MM.1S (cell line): ENCODE results near the gene FOXA2.

Experiments used
- DNase-seq: peaks from one replicate; pipeline ENCODE4 v3.0.0-alpha.2; 2015
- H2AFZ ChIP-seq: fragments of 300-600 bp; sonication (generic); 2 replicates; pipeline ENCODE4 v1.6.0; 2016; ENCODE audit warnings: antibody characterized with exemption, low read length
- H3F3A ChIP-seq: fragments of 300-600 bp; sonication (generic); 2 replicates; pipeline ENCODE4 v1.6.1; 2016; ENCODE audit warnings: mild to moderate bottlenecking, antibody characterized with exemption, low read length, moderate library complexity, mixed read lengths; ENCODE audit not compliant: insufficient read depth
- H3K27ac ChIP-seq: fragments of 300-600 bp; sonication (generic); 2 replicates; pipeline ENCODE4 v1.5.1; 2016; ENCODE audit warnings: mild to moderate bottlenecking, low read length
- H3K27me3 ChIP-seq: fragments of 300-600 bp; sonication (generic); replicated peaks from 2 replicates; pipeline ENCODE4 v1.6.0; 2016; ENCODE audit warnings: low read length; ENCODE audit not compliant: insufficient read depth
- H3K36me3 ChIP-seq: fragments of 300-600 bp; sonication (generic); replicated peaks from 2 replicates; pipeline ENCODE4 v1.6.1; 2016; ENCODE audit warnings: mild to moderate bottlenecking, low read length, mixed read lengths; ENCODE audit not compliant: insufficient read depth
- H3K4me1 ChIP-seq: fragments of 300-600 bp; sonication (generic); 2 replicates; pipeline ENCODE4 v1.6.1; 2016; ENCODE audit warnings: low read length, mixed read lengths
- H3K4me2 ChIP-seq: fragments of 300-600 bp; sonication (generic); 2 replicates; pipeline ENCODE4 v1.6.0; 2016; ENCODE audit warnings: low read depth, low read length
- H3K4me3 ChIP-seq: fragments of 300-600 bp; sonication (generic); 2 replicates; pipeline ENCODE4 v1.5.1; 2016; ENCODE audit warnings: low read length, mixed read lengths
- H3K79me2 ChIP-seq: fragments of 300-600 bp; sonication (generic); 2 replicates; pipeline ENCODE4 v1.6.1; 2016; ENCODE audit warnings: mixed run types, low read length, mixed read lengths
- H3K9ac ChIP-seq: fragments of 300-600 bp; sonication (generic); 2 replicates; pipeline ENCODE4 v1.6.1; 2016; ENCODE audit warnings: low read length, mixed read lengths
- H3K9me2 ChIP-seq: fragments of 300-600 bp; sonication (generic); replicated peaks from 2 replicates; pipeline ENCODE4 v1.6.1; 2016; ENCODE audit warnings: mild to moderate bottlenecking, low read length, mixed read lengths; ENCODE audit not compliant: insufficient read depth
- H3K9me3 ChIP-seq: fragments of 300-600 bp; sonication (generic); replicated peaks from 2 replicates; pipeline ENCODE4 v1.6.1; 2016; ENCODE audit warnings: mild to moderate bottlenecking, low read length, mixed read lengths; ENCODE audit not compliant: insufficient read depth
- H4K20me1 ChIP-seq: fragments of 300-600 bp; sonication (generic); 2 replicates; pipeline ENCODE4 v1.6.1; 2016; ENCODE audit warnings: mild to moderate bottlenecking, low read length, moderate library complexity, mixed read lengths; ENCODE audit not compliant: insufficient read depth
- CTCF ChIP-seq: fragments of 300-600 bp; sonication (generic); IDR thresholded peaks from 2 replicates; pipeline ENCODE4 v1.5.1; 2016; ENCODE audit warnings: antibody characterized with exemption, low read length, mixed read lengths
- EZH2 ChIP-seq: fragments of 300-600 bp; sonication (generic); optimal IDR thresholded peaks from 2 replicates; pipeline ENCODE3; 2017; ENCODE audit warnings: low read depth, mild to moderate bottlenecking, antibody characterized with exemption, low read length, mixed read lengths
- EZH2phosphoT487 ChIP-seq: fragments of 300-600 bp; sonication (generic); IDR thresholded peaks from 2 replicates; pipeline ENCODE4 v1.6.1; 2018; ENCODE audit warnings: antibody characterized with exemption, low read length

Gene FOXA2

GRCh38 chr20:22620342-22620741, 36.0 kb upstream of the FOXA2 start:
- Histone ChIP-seq H3K9me2 (no peaks in the 10 kb centered on the region), H3K9ac (no peak overlapping the region), H3K4me1 (no peaks in the 10 kb centered on the region), H3K4me3 (no peak overlapping the region), H3K36me3 (no peaks in the 10 kb centered on the region), H3K27ac (no peak overlapping the region), H3K79me2 (no peaks in the 10 kb centered on the region), H3F3A (no peaks in the 10 kb centered on the region), H2AFZ (no peak overlapping the region), H3K4me2 (no peak overlapping the region), H3K9me3 (no peaks in the 10 kb centered on the region), H4K20me1 (no peaks in the 10 kb centered on the region), H3K27me3 (no peaks in the 10 kb centered on the region)
- TF ChIP-seq EZH2phosphoT487 (no peak), CTCF (no peak), EZH2 (no peak)
- no peak for DNase-seq

- Histone ChIP-seq H3K9me3 (no peaks in the 10 kb centered on the region), H2AFZ (no peak overlapping the region), H3K27me3 (no peaks in the 10 kb centered on the region), H3K9me2 (no peaks in the 10 kb centered on the region), H3K4me1 (no peaks in the 10 kb centered on the region), H3K4me3 (no peak overlapping the region), H3K27ac (no peak overlapping the region), H3K9ac (no peak overlapping the region), H3K79me2 (no peaks in the 10 kb centered on the region), H3F3A (no peaks in the 10 kb centered on the region), H4K20me1 (no peaks in the 10 kb centered on the region), H3K36me3 (no peaks in the 10 kb centered on the region), H3K4me2 (no peak overlapping the region)
- TF ChIP-seq EZH2phosphoT487 (no peak), EZH2 (no peak), CTCF (no peak)
- no peak for DNase-seq
These were observed 35.4 kb upstream of the FOXA2 start for GRCh38 chr20:22619806-22620205.

DNA sequence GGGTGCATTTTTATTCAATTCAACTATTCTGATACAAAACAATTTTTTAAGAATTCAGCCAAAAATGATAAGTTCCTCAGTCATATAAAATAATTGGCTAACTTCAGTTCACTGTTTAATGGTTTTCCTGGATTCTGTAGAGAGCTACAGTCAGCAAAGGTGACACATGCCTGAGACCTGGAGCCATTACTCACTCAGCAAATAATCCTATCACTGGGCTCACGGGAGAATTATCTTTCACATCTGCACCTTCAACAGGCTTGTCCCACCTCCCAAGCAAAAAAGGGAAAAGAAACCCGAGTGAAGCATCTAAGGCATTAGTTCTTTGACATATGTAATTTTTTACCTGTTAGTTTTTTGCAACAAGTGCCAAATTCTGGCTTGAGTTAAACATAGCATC, 34.9 kb upstream of the FOXA2 start:
- Histone ChIP-seq H3F3A (no peaks in the 10 kb centered on the region), H3K9ac (no peak overlapping the region), H3K27me3 (no peaks in the 10 kb centered on the region), H2AFZ (no peak overlapping the region), H3K9me2 (no peaks in the 10 kb centered on the region), H3K36me3 (no peaks in the 10 kb centered on the region), H3K9me3 (no peaks in the 10 kb centered on the region), H4K20me1 (no peaks in the 10 kb centered on the region), H3K4me2 (no peak overlapping the region), H3K4me1 (no peaks in the 10 kb centered on the region), H3K79me2 (no peaks in the 10 kb centered on the region), H3K27ac (no peak overlapping the region), H3K4me3 (no peak overlapping the region)
- no peak for DNase-seq
- no peak for TF ChIP-seq CTCF
- no peak for TF ChIP-seq EZH2
- no peak for TF ChIP-seq EZH2phosphoT487
